Left forelimb (tissue), 1 donor: Measurements from ENCODE around the gene ZKSCAN1.

Source experiments
- DNase-seq: peaks from one replicate; pipeline ENCODE4 v3.0.0-alpha.2; 2018; ENCODE audit warnings: low spot score

Gene ZKSCAN1

DNA sequence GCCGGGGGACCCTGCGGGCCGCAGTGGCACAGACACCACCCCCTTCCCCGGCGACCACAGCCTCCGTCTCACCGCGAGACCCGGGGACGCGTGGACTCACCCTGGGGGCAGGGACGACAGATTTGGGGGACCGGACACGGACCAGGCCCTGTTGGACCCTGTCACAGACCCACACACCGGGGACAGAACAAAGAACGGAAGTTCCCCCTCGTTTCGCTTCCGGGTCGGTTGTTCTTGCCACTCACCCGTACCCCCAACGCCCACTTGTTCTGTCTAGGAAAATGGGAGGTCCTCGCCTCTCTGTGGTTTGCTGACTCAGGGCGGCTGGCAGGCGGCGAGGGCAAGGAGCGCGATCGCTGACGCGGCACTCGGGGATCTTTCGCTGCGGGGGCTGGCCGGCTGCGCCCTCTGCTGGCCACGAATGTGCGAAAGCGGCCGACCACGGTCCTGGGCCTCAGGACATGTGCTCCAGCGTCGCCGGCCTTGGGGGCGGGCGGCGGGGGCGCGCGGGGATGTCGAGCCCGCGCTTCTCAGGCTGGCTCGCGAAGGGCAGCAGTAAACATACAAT lies 66.2 kb downstream of the ZKSCAN1 start, which contains the start of gene ZNF3:
ZNF3 (minus strand) TSS at position 189 of the 568 bp plus-strand sequence. CDS start 4,366 bp downstream, outside the sequence.
- DNase-seq = peak; percentile 98

DNA sequence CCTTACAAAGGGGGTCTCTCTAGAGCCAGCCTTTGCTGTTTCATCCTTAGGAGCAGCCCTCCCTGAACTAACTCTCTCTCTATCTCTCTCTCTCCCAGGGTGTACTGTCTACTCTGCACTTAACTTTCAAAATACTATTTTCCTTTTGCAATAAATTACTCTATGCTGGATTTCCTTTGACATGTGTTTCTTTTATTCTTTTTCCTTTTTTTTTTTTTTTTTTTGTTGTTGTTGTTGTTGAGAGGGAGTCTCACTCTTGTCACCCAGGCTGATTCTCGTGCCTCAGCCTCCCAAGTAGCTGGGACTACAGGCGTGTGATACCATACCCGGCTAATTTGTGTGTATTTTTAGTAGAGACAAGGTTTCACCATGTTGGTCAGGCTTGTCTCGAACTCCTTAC lies 67.6 kb downstream of the ZKSCAN1 start:
- no peak for DNase-seq

DNA sequence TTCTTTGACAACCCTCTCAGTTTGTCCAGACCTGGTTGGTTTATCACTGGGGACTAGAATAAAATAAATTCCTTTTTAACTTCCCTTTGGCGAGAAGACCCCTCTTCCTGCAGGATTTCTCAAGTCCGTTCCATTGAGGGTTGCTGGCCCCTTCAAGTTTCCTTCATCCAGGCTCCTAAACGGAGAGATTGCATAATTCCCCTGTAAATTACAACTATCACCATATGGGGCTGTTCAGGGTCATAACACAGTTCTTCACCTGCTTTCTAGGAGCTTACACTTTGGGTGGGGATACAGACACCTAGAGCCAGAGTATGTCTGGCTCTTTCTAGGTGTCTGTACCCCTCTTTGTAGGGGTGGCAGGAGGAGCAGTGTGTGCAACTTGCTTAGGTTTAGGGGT lies 70.1 kb downstream of the ZKSCAN1 start:
- no peak for DNase-seq

DNA sequence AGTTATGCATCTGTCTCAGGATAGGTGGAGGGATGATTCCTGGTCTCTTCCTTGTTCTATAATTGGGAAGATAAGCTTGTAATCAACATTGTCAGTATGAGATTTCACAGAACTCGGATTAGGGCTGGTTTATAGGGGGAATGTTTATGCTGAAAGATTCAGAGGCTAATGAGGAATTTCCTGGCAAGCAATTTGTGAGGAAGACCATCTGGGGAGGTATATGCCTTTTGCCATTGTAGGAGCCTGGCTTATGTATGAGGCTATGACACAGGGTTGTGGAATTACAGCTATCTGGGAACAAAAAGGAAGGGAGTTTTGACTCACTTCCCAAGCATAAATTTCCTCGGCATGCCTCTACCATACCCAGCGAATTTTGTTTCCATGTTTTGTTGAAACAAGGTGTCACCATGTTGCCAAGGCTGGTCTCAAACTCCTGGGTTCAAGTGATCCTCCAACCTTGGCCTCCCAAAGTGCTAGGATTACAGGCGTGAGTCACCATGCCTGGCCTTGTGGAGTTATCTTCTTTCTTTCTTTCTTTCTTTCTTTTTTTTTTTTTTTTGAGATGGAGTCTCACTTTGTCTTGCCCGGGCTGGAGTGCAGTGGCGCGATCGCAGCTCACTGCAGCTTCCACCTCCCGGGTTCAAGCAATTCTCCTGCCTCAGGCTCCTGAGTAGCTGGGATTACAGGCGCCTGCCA lies 71.8 kb downstream of the ZKSCAN1 start:
- DNase-seq = no peak

DNA sequence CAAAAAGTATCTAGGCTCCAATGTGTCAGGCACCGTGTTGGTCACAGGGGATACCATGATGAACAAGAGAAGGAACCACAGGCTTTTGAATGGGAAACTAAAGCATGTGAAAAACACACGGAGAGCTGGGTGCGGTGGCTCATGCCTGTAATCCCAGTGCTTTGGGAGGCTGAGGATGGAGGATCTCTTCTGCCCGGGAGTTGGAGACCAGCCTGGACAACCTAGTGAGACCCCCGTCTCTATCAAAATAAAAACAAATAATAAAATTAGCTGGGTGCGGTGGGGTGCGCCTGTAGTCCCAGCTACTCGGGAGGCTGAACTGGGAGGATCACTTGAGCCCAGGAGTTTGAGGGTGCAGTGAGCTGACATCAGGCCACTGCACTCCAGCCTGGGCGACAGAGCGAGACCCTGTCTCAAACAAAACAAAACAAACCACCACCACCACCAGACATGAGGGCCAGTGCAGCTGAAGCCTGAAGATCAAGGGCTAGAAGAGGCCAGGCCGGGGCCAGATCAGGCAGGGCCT lies 72.8 kb downstream of the ZKSCAN1 start:
- DNase-seq = no peak

DNA sequence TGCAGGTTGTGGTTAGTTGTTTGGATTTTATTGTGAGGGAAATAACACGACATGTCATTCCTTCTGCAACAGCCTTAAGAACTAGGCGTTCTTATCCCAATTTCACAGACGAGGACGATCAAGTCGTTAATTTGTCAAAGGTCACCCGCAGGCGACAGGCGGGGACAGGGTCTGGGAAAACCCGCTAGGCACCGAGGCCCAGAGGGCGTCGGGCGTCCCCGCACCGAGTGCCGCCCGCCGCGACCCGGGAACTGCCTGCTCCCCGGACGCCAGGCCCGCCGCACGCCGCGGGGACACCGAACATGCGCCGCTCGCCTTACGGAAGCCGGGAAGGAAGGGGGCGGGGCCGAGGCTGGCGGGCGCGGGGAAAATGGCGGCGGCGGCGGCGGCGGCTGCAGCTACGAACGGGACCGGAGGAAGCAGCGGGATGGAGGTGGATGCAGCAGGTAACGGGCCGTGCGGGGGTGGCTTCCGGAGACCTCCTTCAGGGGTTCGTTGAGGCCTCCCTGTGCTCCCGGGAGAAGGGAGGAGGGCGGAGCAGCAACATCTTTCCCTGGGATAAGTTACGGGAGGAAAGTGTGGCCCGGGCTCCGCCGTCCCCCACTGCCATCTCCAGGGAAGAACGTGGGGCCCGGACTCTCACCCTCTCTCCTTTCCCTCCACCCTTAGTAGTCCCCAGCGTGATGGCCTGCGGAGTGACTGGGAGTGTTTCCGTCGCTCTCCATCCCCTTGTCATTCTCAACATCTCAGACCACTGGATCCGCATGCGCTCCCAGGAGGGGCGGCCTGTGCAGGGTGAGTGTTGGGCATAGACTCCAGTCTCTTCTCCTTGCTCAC lies 73.4 kb downstream of the ZKSCAN1 start, which contains the start of gene COPS6:
COPS6 (plus strand) TSS at position 349 of the 837 bp plus-strand sequence; CDS start at position 371, 22 bp downstream.
- peak; percentile 91 for DNase-seq

DNA sequence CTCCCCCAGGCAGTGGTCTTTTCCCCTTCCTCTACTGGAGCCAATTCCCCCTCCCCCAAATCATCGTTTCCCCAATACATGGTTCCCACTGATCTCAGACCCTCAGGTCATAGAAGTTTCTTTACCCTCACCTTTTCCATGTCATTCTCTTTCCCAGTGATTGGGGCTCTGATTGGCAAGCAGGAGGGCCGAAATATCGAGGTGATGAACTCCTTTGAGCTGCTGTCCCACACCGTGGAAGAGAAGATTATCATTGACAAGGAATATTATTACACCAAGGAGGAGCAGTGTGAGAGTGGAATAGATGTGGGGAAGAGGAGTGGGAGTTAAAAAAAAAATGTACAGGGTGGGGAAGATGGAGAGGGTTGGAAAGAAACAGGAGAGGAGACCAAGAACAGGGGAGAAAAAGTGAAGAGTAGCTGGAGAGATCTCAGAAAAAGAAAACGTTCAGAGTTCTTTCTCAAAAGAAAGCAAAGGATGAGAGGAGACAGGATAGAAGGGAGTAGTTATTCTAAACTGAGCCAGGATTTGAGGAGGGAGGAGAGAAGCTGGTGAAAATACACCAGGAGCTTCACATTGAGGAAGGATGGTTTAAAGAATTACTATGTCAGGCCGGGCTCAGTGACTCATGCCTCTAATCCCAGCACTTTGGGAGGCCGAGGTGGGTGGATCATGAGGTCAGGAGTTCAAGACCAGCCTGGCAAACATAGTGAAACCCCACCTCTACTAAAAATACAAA lies 74.2 kb downstream of the ZKSCAN1 start:
- DNase-seq = no peak

DNA sequence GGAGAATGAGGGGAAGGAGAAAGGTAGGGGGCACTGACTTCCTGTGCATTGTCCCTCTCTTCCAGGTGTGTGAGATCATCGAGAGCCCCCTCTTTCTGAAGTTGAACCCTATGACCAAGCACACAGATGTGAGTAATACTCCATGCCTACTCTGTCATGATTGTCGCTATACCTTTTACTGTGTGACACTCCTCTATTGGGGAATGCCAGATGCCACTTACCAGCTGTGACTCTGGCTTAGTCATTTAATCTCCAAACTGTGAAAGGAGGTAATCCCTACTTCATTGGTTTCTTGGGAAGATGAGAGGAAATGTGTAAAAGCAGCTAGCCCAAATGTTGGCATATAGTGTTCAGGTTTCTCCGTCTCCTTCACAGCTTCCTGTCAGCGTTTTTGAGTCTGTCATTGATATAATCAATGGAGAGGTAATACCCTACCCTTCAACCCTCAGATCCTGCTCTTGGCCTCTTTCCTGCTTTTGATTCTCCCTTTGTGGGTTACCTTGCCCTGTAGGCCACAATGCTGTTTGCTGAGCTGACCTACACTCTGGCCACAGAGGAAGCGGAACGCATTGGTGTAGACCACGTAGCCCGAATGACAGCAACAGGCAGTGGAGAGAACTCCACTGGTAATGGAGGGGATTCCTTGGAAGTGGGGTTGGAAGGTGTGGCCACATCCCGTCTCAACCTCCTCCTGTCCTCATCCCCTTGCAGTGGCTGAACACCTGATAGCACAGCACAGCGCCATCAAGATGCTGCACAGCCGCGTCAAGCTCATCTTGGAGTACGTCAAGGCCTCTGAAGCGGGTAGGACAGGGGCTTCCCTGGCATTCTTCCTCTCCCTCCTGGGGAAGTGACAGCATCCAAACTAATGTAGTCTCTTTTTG lies 75.4 kb downstream of the ZKSCAN1 start:
- no peak for DNase-seq
